ENCODE measurements around the gene LSM2. TPM values are rescaled to one million over a fixed set of nuclear protein-coding genes. Genes with fewer than 3 reads are reported as not detected.

The LSM2 gene
- total RNA-seq, 2 experiments from 2014 or later, result 117 to 120 TPM

GRCh38 chr6:31837369-31838113 is 30.8 kb upstream of the LSM2 start:
- ChIA-PET POLR2A (interaction anchor here (0.8 to 7.0 kb wide), 12 partner anchors 9 to 185 kb away, joined by 3 to 42 read pairs (median 4); partner anchors contain the start of genes BAG6, CSNK2B, GPANK1 and HSPA1A), CTCF (interaction anchor here (0.7 to 2.3 kb wide), 3 partner anchors 8 to 51 kb away, joined by 3 to 6 read pairs (median 3); partner anchors contain the start of gene NEU1)
- no peak for TF ChIP-seq CTCF (IDR thresholded peaks at IDR 0.05)
- DNase-seq, result no peak
- Mint-ChIP-seq H3K27ac (peak overlapping the region; percentile 95), H3K27me3 (no peaks in the 10 kb centered on the region), H3K9me3 (no peaks in the 10 kb centered on the region), H3K36me3 (ENCODE audit: low read depth) (peaks cover 63% of the 10 kb centered on the region), H3K4me3 (peak overlapping the region; percentile 92), H3K4me1 (ENCODE audit: low read depth) (peaks cover 26% of the 10 kb centered on the region)
- ATAC-seq, result no peak
- intact Hi-C loops (cut with micrococcal nuclease), result loop anchor here (2.0 to 10.0 kb wide), 2 partner anchors 23 to 173 kb away; partner anchors contain the start of genes C6orf47, CSNK2B, GPANK1 and LY6G5B

- ATAC-seq (no peak), DNase-seq (no peak)
- Mint-ChIP-seq H3K27me3 (no peaks in the 10 kb centered on the region), H3K4me1 (ENCODE audit: low read depth) (peaks cover 27% of the 10 kb centered on the region), H3K27ac (peak overlapping the region; percentile 95), H3K9me3 (no peaks in the 10 kb centered on the region), H3K36me3 (ENCODE audit: low read depth) (peaks cover 63% of the 10 kb centered on the region), H3K4me3 (peak overlapping the region; percentile 92)
- ChIA-PET POLR2A (interaction anchor here (0.8 to 7.0 kb wide), 19 partner anchors 9 to 184 kb away, joined by 3 to 42 read pairs (median 4); partner anchors contain the start of genes ABHD16A, BAG6, CSNK2B and EHMT2), CTCF (interaction anchor here (0.7 to 2.3 kb wide), 3 partner anchors 10 to 51 kb away, joined by 3 to 6 read pairs (median 3); partner anchors contain the start of gene NEU1)
- TF ChIP-seq CTCF (IDR thresholded peaks at IDR 0.05), result no peak
- intact Hi-C loops (cut with micrococcal nuclease), result loop anchor here (10.0 kb wide), 1 partner anchor 172 kb away; the partner anchor contains the start of genes C6orf47, CSNK2B, GPANK1 and LY6G5B
Observed at GRCh38 chr6:31836474-31837368, 30.0 kb upstream of the LSM2 start.

- no peak for TF ChIP-seq CTCF (IDR thresholded peaks at IDR 0.05)
- CTCF ChIA-PET, result interaction anchor here (1.2 to 2.3 kb wide), 3 partner anchors 10 to 98 kb away, joined by 3 to 6 read pairs (median 4); partner anchors contain the start of gene NEU1
- Mint-ChIP-seq H3K36me3 (ENCODE audit: low read depth) (peaks cover 60% of the 10 kb centered on the region), H3K27me3 (no peaks in the 10 kb centered on the region), H3K9me3 (no peaks in the 10 kb centered on the region), H3K4me3 (peak overlapping the region; percentile 92), H3K4me1 (ENCODE audit: low read depth) (peaks cover 30% of the 10 kb centered on the region), H3K27ac (peak overlapping the region; percentile 95)
- ATAC-seq (no peak), DNase-seq (no peak)
- intact Hi-C loops (cut with micrococcal nuclease), result loop anchor here (10.0 kb wide), 1 partner anchor 171 kb away; the partner anchor contains the start of genes C6orf47, CSNK2B, GPANK1 and LY6G5B
- POLR2A ChIA-PET, result interaction anchor here (0.9 to 7.0 kb wide), 13 partner anchors 10 to 184 kb away, joined by 3 to 42 read pairs (median 6); partner anchors contain the start of genes ABHD16A, BAG6, EHMT2 and HSPA1A
Observed at GRCh38 chr6:31836047-31836473, 29.3 kb upstream of the LSM2 start.

GRCh38 chr6:31834367-31835250 is 27.8 kb upstream of the LSM2 start:
- no peak for TF ChIP-seq CTCF (IDR thresholded peaks at IDR 0.05)
- intact Hi-C loops (cut with micrococcal nuclease), result loop anchor here (5.0 to 10.0 kb wide), 2 partner anchors 97 to 170 kb away; partner anchors contain the start of genes C6orf47, CLIC1, CSNK2B and GPANK1
- peaks cover 30% of the 10 kb centered on the region for H3K4me1 Mint-ChIP-seq (ENCODE audit: low read depth)
- peaks cover 57% of the 10 kb centered on the region for H3K36me3 Mint-ChIP-seq (ENCODE audit: low read depth)
- peak; percentile 70 for ATAC-seq
- peak overlapping the region; percentile 95 for H3K27ac Mint-ChIP-seq
- DNase-seq, result peak; percentile 84
- H3K4me3 Mint-ChIP-seq, result peak overlapping the region; percentile 92
- H3K9me3 Mint-ChIP-seq, result no peaks in the 10 kb centered on the region
- POLR2A ChIA-PET, result interaction anchor here (0.6 to 7.0 kb wide), 17 partner anchors 8 to 293 kb away, joined by 3 to 42 read pairs (median 6); partner anchors contain the start of genes ABHD16A, BAG6, DDX39B and DXO
- CTCF ChIA-PET, result interaction anchor here (1.3 kb wide), 1 partner anchor 97 kb away, joined by 4 read pairs; no protein-coding TSS in a partner anchor
- H3K27me3 Mint-ChIP-seq, result no peaks in the 10 kb centered on the region

All from activated CD8-positive, alpha-beta T cell treated with anti-CD3 and anti-CD28 coated beads for 36 hours (primary cell).